IPS-11a (cell line): Measurements from ENCODE around the gene PTPRN.

ENCODE experiments used
- H3K4me3 ChIP-seq: one replicate; pipeline ENCODE4 v1.5.1; 2013; ENCODE audit warnings: low read depth, low read length, control low read depth

The PTPRN gene

DNA sequence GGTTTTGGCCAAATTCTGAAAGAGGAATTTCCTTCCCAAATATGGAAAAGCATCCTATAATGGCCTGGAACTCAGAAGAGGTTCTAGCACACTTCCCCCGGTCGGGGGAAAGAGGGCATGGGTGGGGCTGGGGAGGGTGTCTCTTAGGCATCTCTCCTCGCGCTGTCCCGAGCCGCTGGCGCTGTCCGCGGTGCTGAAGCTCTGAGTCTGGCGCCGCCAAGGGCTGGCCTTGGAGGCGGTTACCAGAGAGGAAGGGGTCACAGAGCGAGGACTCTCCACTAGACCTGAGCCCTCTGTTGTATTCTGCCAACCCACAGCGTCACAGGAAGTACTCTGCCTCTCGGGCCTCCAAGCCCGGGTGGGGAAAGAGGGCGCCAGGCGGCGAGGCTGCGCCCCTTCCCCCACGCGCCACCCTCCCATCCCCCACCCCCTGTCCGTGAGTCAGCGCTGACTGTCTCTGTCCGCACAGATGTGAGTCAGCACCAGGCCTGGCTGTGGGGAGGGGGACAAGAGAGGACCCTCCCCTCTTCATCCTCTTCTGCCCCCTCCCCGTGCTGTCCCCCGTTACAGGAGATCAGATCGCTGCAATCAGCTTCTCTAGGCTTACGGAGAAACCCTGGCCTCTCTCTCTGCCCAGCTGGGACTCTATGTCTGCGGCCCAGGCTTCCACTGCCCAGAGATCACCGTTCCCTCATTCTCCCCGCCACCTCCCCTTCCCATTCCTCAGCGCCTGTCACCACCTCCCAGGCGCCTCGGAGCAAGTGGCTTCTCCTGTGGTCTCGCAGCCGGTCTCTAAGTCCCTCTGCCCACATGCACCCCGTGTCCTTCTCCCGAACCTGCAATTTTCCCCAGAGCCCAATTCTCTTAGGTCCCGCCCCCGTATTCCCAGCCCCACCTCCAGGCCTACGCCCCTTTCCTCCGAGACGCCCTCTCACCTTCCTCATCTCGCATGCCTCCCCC lies 779 bp downstream of the PTPRN start:
- H3K4me3 ChIP-seq, result peak overlapping the region; percentile 47

DNA sequence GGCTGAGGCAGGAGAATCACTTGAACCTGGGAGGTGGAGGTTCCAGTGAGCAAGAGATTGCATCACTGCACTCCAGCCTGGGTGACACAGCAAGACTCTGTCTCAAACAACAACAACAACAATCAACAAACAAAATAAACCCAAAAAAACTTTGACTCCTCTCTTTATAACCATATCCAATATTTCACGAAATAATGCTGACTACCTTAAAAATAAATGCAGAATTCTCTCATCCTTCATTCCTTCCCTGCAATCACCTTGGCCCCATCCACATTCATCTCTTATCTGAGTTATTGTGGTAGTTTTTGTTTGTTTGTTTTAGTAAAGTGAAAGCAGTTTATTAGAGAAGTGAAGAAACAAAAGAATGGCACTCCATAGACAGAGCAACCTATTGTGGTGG lies 3.2 kb downstream of the PTPRN start:
- no peak overlapping the region for H3K4me3 ChIP-seq

DNA sequence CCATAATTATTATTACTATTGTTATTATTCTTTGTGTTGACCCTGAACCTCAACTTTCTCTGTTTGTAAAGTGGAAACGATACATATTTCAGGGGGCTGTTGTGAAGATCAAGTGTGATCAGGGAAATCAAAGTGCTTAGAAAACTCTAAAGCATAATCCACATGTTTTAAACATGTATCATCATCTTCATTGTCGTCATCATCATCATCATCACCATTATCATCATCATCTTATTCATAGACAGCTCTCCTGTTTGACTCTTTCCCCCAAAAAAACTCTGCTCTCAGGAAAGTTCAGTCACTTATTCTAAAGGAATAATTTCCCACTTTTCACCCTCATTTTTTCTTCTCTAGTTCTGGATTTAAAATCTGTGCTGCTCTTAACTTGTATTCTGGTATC lies 5.0 kb downstream of the PTPRN start:
- no peak overlapping the region for H3K4me3 ChIP-seq

DNA sequence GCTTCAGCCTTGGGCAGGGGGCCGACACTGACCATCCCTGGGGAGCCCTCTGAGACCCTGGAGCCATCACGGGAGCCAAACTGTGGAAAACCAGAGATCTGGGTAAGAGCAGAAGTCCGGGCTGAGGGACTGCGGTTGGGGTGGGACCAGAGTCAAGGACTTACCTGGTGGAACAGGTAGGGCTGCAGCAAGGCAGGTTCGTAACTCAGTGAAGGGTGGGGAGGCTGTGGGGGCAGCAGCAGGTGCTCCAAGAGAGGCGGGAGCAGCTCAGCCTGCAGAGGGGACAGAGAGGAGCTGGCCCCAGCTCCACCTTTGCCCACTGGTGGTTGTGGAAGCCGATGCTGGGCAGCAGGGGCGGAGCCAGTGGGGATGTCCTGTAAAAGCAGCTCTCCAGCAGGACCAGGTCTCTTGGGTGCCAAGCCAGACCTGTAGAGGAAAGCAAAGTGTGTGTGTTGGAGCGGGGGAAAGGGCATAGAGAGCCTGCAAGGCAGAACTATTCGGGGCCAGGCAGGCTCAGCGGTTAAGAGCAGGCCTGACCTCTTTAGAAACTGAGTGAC lies 6.7 kb downstream of the PTPRN start:
- no peak overlapping the region for H3K4me3 ChIP-seq

GRCh38 chr2:219300022-219300421 lies 9.2 kb downstream of the PTPRN start:
- no peak overlapping the region for H3K4me3 ChIP-seq

- no peak overlapping the region for H3K4me3 ChIP-seq
Measured at GRCh38 chr2:219299372-219299760, 9.8 kb downstream of the PTPRN start.

DNA sequence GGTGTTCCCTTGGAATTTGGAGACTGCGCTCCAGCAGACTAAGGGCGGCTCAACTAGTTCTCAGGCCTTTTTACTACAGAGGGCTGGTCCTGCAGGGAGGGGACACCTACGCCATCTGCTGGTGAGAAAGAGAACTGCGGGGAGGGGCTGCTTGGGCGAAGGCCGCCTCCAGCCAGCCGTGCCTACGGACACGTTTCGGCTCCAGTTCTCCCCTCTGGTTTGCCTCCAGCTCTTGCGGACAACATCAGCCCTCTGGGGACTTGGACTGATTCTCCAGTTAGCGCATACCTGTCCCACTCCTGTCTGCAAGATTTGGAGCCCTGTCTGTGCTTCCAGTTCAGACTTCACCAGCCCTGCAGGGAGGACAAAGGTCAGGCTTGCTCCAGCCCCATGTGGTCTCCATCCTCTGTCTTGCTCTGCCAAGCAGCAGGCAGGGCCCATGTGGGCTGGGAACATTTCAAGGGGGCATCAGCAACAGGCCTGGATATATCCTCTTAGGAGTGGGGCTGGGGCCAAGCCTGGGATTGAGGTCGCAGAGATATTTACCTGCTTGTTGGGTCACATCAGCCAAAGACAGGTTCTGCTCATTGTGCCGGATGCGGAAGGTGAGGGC lies 10.3 kb downstream of the PTPRN start:
- no peak overlapping the region for H3K4me3 ChIP-seq

DNA sequence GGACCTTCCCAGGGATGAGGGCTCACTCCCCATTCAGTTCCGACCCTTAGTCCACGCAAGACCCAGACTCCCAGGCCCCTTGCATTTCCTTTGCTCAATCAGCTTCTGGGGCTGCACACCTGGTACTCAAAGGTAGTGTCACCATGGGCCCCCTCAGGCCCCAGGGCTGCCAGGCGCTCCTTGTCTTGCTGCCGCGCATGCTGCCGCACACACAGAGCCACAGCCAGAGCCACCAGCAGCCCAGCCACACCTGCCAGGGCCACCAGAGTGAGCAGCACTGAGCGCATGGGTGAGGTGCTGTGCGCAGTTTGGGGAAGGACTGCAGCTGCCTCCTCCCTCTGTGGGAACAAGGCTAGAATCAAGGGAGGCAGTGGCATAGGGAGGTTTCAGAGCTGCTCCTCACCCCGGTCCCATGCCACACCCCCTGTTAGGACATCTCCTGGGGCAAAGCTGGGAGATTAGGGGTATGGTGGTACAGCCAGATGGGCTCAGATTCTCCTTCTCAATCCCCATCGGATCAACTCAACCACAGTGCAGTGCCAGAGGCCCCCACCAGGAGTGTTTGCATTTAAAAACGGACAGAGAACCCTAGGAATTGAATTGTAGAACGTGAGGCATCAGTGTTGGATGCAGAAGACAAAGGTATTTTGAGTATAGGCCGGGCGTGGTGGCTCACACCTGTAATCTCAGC lies 11.3 kb downstream of the PTPRN start:
- no peak overlapping the region for H3K4me3 ChIP-seq

- no peak overlapping the region for H3K4me3 ChIP-seq
Measured at GRCh38 chr2:219296631-219297391, 12.4 kb downstream of the PTPRN start.

DNA sequence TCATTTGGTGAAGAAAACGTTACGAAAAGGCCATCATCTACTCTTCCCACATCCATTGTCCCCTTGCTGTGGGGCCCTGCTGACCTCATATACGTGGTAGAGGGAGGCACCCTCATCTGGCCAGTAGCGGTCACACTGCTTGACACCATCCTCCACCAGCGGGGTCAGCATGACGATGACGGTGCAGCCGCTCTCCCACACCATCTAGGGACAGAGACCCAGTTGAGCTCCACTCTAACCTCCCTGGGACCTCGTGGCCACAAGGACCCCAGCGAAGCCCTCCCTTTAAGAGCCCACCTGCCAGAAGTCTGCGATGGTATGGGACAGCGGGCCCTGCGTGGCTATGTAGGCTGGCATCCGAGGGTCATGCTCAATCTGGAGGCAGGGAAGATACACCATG lies 13.1 kb downstream of the PTPRN start:
- H3K4me3 ChIP-seq, result no peak overlapping the region

DNA sequence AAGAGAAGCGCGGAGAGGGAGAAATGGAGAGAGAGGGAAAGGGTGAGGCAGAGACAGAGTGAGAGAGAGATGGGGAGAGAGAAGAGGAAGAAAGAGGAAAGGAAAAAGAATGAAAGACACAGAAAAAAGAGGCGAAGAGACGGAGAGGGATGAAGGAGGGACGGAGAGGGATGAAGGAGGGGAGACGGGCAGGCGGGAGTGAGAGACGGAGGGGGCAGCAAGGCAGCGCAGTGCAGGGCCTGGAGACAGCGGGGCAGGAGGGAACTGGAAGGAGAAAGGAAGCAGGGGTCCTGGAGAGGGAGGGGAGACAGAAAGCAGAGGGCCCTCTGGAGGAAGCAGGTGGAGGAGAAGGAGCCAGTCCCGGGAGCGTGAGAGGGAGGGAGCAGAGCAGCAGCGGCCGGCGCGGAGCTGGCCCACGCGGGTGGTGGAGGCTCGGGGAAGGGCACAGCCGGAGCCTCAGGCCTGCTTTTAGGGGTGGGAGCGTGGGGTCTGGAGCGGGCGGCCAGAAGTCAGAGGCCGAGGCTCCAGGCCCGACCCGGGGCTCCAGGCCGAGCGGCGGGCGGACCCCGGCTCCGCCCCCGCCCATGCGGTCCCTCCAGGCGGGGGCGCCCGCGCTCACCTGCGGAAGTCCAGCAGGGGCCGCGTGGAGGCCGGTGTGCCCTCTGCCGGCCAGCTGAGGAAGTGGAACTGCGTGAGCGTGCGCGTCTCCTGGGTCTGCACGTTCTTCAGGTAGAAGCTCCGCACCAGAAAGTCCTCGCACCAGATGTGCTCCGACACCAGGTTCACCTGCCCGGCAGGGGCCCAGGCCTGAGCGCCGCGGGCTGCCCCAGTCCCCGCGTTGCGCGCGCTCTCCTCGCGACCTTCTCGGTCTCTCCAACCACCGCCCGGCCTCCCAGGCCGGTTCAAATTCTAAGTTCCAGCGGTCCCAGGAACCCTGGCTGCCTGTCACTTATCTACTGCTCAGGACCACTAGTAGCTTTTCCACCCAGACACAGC lies 14.5 kb downstream of the PTPRN start:
- peak overlapping the region; percentile 81 for H3K4me3 ChIP-seq

DNA sequence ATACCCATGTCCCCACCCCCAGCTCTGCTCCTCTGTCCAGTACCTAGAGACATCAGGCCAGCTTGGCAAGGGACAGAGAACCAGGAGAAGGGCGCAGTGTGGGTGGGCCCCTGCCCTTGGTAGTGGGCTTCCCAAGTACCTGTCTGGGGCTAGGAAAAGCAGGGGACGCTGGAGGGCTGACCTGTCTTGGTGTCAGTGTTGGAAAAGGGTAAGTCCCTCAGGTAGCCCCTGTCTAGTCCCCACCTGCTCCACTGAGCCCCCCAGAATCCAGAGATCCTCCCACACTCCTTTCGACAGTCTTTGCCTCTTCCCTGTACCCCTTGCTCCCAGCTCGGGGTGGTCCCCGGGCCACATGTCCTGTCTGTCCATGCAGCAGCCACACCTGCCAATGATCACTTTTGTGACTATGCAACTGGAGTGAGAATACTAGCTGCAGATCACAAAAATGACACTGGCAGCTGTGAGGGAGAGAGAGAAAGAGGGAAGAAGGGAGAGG lies 15.4 kb downstream of the PTPRN start:
- H3K4me3 ChIP-seq, result no peak overlapping the region

GRCh38 chr2:219292616-219293015 lies 16.6 kb downstream of the PTPRN start:
- H3K4me3 ChIP-seq, result no peak overlapping the region

DNA sequence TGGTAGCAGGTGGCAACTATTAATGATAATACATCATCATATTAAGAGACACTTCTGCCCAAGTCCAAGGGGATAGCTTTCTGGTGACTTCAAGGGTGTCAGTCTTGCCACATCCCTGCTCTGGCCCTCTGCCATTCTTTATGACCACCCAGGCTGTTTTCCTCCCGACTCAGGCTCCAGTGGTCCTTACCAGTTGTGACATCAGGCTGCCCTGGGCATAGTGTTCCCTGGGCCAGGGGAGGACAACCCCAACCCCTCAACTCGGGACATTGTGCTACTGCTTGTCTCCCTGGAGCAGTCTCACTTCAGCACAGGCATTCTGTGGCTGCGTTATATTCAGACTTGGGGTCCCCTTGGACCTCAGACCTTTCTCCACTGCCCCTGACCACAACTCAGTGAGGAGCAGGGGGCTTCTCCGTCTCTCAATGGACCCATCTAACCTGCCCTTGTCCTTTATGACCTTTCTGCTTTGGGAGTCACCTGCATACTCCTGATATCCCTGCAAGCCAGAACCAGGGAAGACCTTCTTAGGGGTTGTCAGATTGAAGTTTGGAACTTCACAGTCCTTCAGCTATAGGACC lies 17.2 kb downstream of the PTPRN start:
- no peak overlapping the region for H3K4me3 ChIP-seq

DNA sequence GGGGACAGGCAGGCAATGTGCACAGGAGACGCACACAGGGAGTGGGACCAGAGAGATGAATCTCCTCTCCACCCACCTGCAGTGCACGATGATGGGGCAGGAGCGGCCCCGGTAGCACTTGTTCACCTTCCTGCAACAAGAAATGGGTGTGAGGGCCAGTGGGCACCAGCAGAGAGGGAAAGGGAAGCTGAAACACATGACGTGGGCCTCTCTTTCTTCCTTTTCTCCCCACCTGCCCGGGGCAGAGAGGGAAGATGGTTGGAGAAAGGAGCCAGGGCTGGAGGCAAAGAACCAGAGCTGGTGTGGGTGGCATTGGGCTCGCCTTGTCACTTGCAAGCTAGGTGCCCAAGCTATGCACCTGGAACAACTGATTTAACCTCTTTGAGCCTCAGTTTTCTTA lies 17.8 kb downstream of the PTPRN start:
- no peak overlapping the region for H3K4me3 ChIP-seq

- H3K4me3 ChIP-seq, result no peak overlapping the region
Measured at GRCh38 chr2:219290381-219291171, 18.6 kb downstream of the PTPRN start.

- H3K4me3 ChIP-seq, result no peak overlapping the region
Measured at GRCh38 chr2:219289537-219290361, 19.5 kb downstream of the PTPRN start.
